VCaP (cell line): ENCODE results near the gene SEC14L1.

Source experiments
- H3K27ac ChIP-seq: fragments of 450-650 bp; 2 replicates; pipeline ENCODE4 v1.5.1; 2017
- TF ChIP-seq, protein P1 (sequence below): fragments of 450-650 bp; conservative IDR thresholded peaks from 2 replicates; pipeline ENCODE4 v1.5.1; 2017; ENCODE audit warnings: mild to moderate bottlenecking, moderate library complexity

SEC14L1 gene

DNA sequence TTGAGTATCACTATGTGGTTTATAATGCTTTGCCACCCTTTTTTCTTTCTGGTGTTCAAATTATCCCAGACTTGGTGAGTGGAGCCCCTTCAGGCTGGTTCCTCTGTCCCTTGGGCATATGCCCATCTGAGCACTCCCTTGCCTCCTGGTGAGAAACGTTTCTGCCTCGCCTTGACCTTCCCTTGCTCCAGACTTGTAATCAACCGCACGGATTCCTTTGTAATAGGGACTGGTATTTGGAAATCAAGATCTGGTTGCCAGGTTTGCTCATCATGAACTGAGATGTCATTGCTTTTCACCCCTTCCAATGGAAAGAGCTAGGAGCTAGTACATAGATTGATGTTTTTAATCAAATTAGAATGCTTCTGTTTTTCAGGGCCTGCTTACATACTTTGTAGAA is 43.7 kb downstream of the SEC14L1 start:
- peak overlapping the region; percentile 71 for H3K27ac ChIP-seq
- TF ChIP-seq, protein P1, sequence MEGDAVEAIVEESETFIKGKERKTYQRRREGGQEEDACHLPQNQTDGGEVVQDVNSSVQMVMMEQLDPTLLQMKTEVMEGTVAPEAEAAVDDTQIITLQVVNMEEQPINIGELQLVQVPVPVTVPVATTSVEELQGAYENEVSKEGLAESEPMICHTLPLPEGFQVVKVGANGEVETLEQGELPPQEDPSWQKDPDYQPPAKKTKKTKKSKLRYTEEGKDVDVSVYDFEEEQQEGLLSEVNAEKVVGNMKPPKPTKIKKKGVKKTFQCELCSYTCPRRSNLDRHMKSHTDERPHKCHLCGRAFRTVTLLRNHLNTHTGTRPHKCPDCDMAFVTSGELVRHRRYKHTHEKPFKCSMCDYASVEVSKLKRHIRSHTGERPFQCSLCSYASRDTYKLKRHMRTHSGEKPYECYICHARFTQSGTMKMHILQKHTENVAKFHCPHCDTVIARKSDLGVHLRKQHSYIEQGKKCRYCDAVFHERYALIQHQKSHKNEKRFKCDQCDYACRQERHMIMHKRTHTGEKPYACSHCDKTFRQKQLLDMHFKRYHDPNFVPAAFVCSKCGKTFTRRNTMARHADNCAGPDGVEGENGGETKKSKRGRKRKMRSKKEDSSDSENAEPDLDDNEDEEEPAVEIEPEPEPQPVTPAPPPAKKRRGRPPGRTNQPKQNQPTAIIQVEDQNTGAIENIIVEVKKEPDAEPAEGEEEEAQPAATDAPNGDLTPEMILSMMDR = no peak

DNA sequence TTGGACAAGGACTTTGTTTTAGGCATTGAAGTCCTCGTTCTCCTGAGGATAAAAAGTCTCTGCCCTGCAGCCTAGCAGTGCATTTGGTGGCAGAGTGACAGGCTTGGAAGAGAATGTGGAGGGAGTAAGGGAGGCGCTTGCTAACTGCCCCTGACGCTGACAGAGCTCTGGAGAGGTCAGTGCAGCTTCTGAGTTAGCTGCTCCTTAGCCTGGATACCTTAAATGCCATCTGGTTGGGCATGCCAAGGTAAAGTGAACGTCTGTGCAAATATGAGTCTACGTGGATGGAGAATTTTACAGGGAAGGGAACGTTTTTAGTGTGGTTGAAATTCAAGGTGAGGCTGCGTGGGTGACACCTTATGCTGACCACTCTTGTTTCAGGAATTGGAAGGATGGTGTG is 44.4 kb downstream of the SEC14L1 start:
- TF ChIP-seq, protein P1 = no peak
- H3K27ac ChIP-seq = peak overlapping the region; percentile 71

DNA sequence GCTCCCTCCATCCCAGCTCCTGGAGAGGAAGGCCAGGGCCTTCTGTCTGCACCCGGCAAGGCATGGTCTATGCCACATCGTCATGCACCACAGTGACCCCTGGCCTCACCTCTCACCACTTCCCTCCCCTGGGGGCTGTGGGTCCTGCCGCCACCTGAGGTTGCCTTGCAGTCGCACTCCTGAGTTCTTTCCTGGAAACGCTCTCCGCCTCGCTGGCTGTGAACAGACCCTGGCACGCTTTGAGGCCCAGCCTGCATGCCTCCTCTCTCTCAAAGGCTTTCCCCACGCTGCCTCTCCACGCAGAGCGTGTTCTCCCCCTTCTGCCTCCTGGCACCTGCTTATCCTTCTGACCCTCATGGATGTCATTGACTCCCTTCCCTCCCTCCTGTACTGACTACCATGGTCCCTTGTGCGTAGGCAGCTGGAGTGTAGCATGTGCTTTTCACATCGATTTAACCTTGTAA is 45.4 kb downstream of the SEC14L1 start:
- TF ChIP-seq, protein P1 = no peak
- peak overlapping the region; percentile 71 for H3K27ac ChIP-seq

DNA sequence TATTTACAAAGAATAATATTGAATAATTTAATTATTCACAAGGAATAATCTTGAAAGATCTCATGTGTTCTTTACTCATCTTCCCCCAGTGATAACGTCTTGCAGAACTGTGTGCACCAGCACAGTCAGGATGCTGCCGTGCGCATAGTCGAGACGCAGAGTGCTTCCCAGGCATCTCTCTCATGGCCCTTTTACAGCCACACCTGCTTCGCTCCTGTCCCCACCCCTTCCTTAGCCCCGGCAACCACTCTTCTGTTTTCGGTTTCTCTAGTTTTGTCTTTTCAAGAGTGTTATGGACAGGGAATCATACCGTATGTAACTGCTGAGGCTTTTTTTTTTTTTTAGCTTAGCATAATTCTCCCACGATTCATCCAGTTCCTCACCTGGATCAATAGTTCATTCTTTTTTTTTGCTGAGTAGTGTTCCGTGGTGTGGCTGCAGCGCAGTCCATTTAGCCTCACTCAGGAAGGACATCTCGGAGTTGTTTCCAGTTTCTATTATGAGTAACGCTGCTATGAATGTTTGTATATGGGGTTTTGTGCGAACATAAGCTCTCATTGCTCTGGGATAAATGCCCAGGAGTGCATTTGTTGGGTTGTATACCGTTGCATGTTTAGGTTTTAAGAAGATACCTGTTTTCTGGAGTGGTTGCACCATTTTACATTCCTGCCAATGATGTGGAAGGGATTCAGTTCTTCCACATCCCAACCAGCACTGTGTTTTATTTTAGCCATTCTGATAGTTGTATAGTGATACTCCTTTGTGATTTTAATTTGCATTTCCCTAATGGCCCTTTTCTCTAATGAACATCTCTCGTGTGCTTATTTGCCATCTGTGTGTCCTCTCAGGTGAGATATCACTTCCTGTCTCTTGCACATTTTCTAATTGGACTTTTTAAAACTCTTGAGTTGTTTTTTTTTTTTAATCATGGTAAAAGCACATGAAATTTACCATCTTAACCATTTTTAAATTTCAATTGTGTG is 47.6 kb downstream of the SEC14L1 start:
- H3K27ac ChIP-seq = 0 out of 2 replicates have a peak overlapping the region, but pooled peaks have one; percentile 71
- TF ChIP-seq, protein P1 = no peak

DNA sequence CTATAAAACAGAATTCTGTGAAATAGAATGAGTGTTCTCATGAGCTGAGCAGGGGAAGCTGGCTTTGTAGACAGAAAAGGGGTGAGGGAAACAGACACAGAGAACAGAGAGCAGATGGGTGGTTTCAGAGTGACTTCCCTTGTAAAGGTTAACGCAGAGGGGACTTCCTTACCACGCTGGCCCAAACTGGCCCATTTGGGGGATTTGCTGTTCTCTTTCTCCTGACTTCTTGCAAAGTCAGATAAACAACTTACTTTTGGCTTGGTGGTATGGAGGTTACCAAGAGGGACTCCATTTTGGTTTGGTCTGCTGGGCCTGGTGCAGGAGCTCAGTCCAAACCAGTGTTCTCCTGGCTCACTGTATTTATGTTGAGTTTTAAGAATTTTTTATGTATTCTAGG is 48.4 kb downstream of the SEC14L1 start:
- TF ChIP-seq, protein P1 = no peak
- no peak overlapping the region for H3K27ac ChIP-seq

DNA sequence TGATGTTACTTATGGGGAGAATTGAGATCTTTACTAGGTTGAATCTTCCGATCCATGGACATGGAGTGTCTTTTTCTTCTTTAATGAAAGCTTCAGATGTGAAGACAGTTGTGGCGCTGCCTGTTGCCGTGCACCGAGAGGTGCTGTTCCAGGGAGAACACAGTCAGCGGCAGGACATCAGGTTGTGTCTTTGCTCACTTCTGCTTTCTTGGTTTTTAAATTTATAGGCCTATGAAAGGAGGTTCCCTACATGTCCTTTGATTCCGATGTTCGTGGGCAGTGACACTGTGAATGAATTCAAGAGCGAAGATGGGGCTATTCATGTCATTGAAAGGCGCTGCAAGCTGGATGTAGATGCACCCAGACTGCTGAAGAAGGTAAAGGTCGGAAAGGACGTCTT is 49.8 kb downstream of the SEC14L1 start:
- no peak overlapping the region for H3K27ac ChIP-seq
- TF ChIP-seq, protein P1 = no peak

DNA sequence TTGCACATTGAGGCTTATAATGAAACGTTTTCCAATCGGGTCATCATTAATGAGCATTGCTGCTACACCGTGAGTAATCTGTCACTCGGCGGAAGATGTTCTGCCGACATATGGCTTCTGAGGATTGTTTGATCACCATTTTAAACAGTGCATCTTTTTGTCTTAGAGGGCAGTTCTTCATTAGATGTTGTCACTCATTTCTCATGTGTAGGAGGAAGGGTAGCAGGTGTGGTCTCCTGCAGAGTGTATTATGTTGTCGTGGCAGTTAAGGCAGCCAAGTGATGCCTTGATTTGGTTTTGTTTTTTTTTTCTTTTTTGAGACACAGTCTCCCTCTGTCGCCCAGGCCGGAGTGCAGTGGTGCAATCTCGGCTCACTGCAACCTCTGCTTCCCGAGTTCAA is 50.5 kb downstream of the SEC14L1 start:
- TF ChIP-seq, protein P1 = no peak
- no peak overlapping the region for H3K27ac ChIP-seq
